Right atrium auricular region (tissue), 2 donors: Measurements from ENCODE around the gene GSK3A. TPM values are rescaled to one million over a fixed set of nuclear protein-coding genes. Genes with fewer than 3 reads are reported as not detected.

Experiments used
- DNase-seq: peaks from one replicate; pipeline ENCODE4 v3.0.0-alpha.2; 2019; ENCODE audit warnings: low spot score
- H3K27ac ChIP-seq, 2 donors: fragments of 200-600 bp; sonication (generic); 1 replicate in 1 of 2; 2 replicates in 1 of 2; pipeline ENCODE4 v1.5.1; 2016 to 2019
- H3K27me3 ChIP-seq, 2 donors: fragments of 200-600 bp; sonication (generic); one replicate each; pipeline versions ENCODE4 v1.5.1 to v1.6.0; 2017 to 2019
- H3K36me3 ChIP-seq: fragments of 200-600 bp; sonication (generic); one replicate; pipeline ENCODE4 v1.5.1; 2016
- H3K4me1 ChIP-seq, 2 donors: fragments of 200-600 bp; sonication (generic); one replicate each; pipeline versions ENCODE4 v1.5.1 to v1.6.0; 2017 to 2019
- H3K4me3 ChIP-seq, 2 donors: fragments of 200-600 bp; sonication (generic); 1 replicate in 1 of 2; 2 replicates in 1 of 2; pipeline ENCODE4 v1.5.1; 2017 to 2019; ENCODE audit warnings: mild to moderate bottlenecking in 1 of 2, moderate library complexity in 1 of 2
- H3K9me3 ChIP-seq, 2 donors: fragments of 200-600 bp; sonication (generic); one replicate each; pipeline ENCODE4 v1.5.1; 2019
- CTCF ChIP-seq, 2 donors: fragments of 200-600 bp; sonication (generic); IDR thresholded peaks; one replicate each; pipeline ENCODE4 v1.5.1; 2019; ENCODE audit warnings: antibody characterized with exemption in 2 of 2
- total RNA-seq, 2 donors: library from RNA; depleted of rRNA; stranded (reverse); fragments of >200 nt; gene quantifications; one replicate each; pipeline ENCODE4 v1.1.0, GENCODE V29; 2016

GSK3A gene
- total RNA-seq, 2 donors from 2014 or later, result 18.1 to 27.9 TPM

- Histone ChIP-seq H3K9me3 (no peaks in the 10 kb centered on the region), H3K36me3 (no peaks in the 10 kb centered on the region), H3K27me3 (no peaks in the 10 kb centered on the region), H3K4me3 (peak overlapping the region; percentile 94 to 97), H3K27ac (peak overlapping the region; percentile 99), H3K4me1 (peaks cover 0 to 32% of the 10 kb centered on the region in 2 donors)
- no peak for TF ChIP-seq CTCF (IDR thresholded peaks at IDR 0.05)
- DNase-seq, result no peak
These were observed 13.7 kb upstream of the GSK3A start for GRCh38 chr19:42255766-42256745.

GRCh38 chr19:42254850-42255765, 12.7 kb upstream of the GSK3A start, which contains the start of gene ERF:
Gene ERF, minus strand, starts transcription at chr19:42255128. Its CDS starts 129 bp downstream, at chr19:42254999.
- peak; percentile 96 for DNase-seq
- Histone ChIP-seq H3K4me1 (peaks cover 0 to 41% of the 10 kb centered on the region in 2 donors), H3K27ac (peak within 1 kb of the TSS; percentile 99), H3K4me3 (peak within 1 kb of the TSS; percentile 94 to 97), H3K9me3 (no peaks in the 10 kb centered on the region), H3K36me3 (no peaks in the 10 kb centered on the region), H3K27me3 (no peaks in the 10 kb centered on the region)
- no peak for TF ChIP-seq CTCF (IDR thresholded peaks at IDR 0.05)

- Histone ChIP-seq H3K4me1 (peaks cover 0 to 49% of the 10 kb centered on the region in 2 donors), H3K4me3 (peak overlapping the region; percentile 94 to 97), H3K9me3 (no peaks in the 10 kb centered on the region), H3K27me3 (no peaks in the 10 kb centered on the region), H3K36me3 (peaks cover 4% of the 10 kb centered on the region), H3K27ac (peak overlapping the region; percentile 99)
- DNase-seq, result no peak
- TF ChIP-seq CTCF (IDR thresholded peaks at IDR 0.05), result no peak
These were observed 11.9 kb upstream of the GSK3A start for GRCh38 chr19:42254089-42254849.

- Histone ChIP-seq H3K9me3 (no peaks in the 10 kb centered on the region), H3K27ac (peak overlapping the region; percentile 99), H3K27me3 (no peaks in the 10 kb centered on the region), H3K4me3 (peak overlapping the region; percentile 94 to 97), H3K4me1 (peaks cover 0 to 57% of the 10 kb centered on the region in 2 donors), H3K36me3 (peaks cover 12% of the 10 kb centered on the region)
- no peak for TF ChIP-seq CTCF (IDR thresholded peaks at IDR 0.05)
- no peak for DNase-seq
These were observed 11.1 kb upstream of the GSK3A start for GRCh38 chr19:42253245-42254088.
